GM12878 (cell line): ENCODE results near the gene NEDD8. TPM values are rescaled to one million over a fixed set of nuclear protein-coding genes. Genes with fewer than 3 reads are reported as not detected.

Experiments used
- ATAC-seq: fragments of 200-7000 bp; cut with Tn5 transposase; 3 replicates; pipeline ENCODE4 v1.9.1; 2020; ENCODE audit warnings: mild to moderate bottlenecking, moderate library complexity
- BruUV-seq: library from RNA; stranded (reverse); fragments of 400-500 nt; replicated peaks from 2 replicates; lab custom pipeline; 2021; lab: Mats Ljungman, UMichigan
- CTCF ChIA-PET: fragments of 300-600 bp; sonication (Branson Sonifier 250); formaldehyde crosslinking; extraction: SDS; loops from one replicate; lab custom pipeline; 2021; ENCODE audit warnings: inconsistent platforms; lab: Yijun Ruan, JAX
- POLR2A ChIA-PET: fragments of 350-600 bp; formaldehyde crosslinking; extraction: SDS; loops from one replicate; lab custom pipeline; 2021; ENCODE audit warnings: inconsistent platforms; lab: Charles Lee
- RAD21 ChIA-PET: fragments of 300-600 bp; sonication (Branson Sonifier 250); formaldehyde crosslinking; loops from one replicate; lab custom pipeline; 2023; ENCODE audit warnings: antibody characterized with exemption; ENCODE audit not compliant: unreplicated experiment; lab: Charles Lee
- SMC1A ChIA-PET: fragments of 300-600 bp; sonication (Branson Sonifier 250); formaldehyde crosslinking; loops from one replicate; lab custom pipeline; 2023; ENCODE audit not compliant: unreplicated experiment, uncharacterized antibody; lab: Charles Lee
- DNase-seq: peaks from one replicate; pipeline ENCODE4 v3.0.0-alpha.2; 2011; ENCODE audit warnings: low read depth, low spot score
- FAIRE-seq: peaks from 3 replicates; lab custom pipeline; 2011; peaks lifted over from hg19 to GRCh38; lab: Jason Lieb, UNC
- H2AFZ ChIP-seq: 2 replicates; pipeline ENCODE4 v1.6.0; 2011; ENCODE audit warnings: low read depth, low read length, control low read depth; ENCODE audit not compliant: control insufficient read depth
- H3K27ac ChIP-seq: 2 replicates; pipeline ENCODE4 v1.5.1; 2011; ENCODE audit warnings: control low read depth; ENCODE audit not compliant: control insufficient read depth, insufficient read depth
- H3K27me3 ChIP-seq, 2 experiments: replicated peaks in 1 of 2; 2 replicates each; pipeline versions ENCODE4 v1.6.0 to v1.6.1; 2011; ENCODE audit warnings: low read length in 1 of 2; ENCODE audit not compliant: control insufficient read depth in 2 of 2, insufficient read depth in 2 of 2
- H3K36me3 ChIP-seq, 2 experiments: 2 replicates each; pipeline ENCODE4 v1.5.1; 2011; ENCODE audit warnings: low read length in 1 of 2; ENCODE audit not compliant: control insufficient read depth in 2 of 2, insufficient read depth in 2 of 2
- H3K4me1 ChIP-seq: 2 replicates; pipeline ENCODE4 v1.6.1; 2011; ENCODE audit warnings: mild to moderate bottlenecking, low read length, moderate library complexity, mixed read lengths; ENCODE audit not compliant: control insufficient read depth, insufficient read depth
- H3K4me2 ChIP-seq: 2 replicates; pipeline ENCODE4 v1.6.0; 2011; ENCODE audit warnings: control low read depth; ENCODE audit not compliant: control insufficient read depth, insufficient read depth
- H3K4me3 ChIP-seq: fragments of 200-600 bp; sonication (generic); 2 replicates; pipeline ENCODE4 v1.5.1; 2016
- H3K79me2 ChIP-seq: 2 replicates; pipeline ENCODE4 v1.6.0; 2011; ENCODE audit warnings: low read length; ENCODE audit not compliant: control insufficient read depth, insufficient read depth
- H3K9ac ChIP-seq: 2 replicates; pipeline ENCODE4 v1.8.0; 2011; ENCODE audit warnings: low read length, control low read depth, mixed read lengths; ENCODE audit not compliant: control insufficient read depth, insufficient read depth
- H3K9me3 ChIP-seq: replicated peaks from 3 replicates; pipeline ENCODE4 v1.5.1; 2011; ENCODE audit warnings: mild to moderate bottlenecking, low read length; ENCODE audit not compliant: control insufficient read depth, insufficient read depth
- H4K20me1 ChIP-seq: 2 replicates; pipeline ENCODE4 v1.6.0; 2011; ENCODE audit not compliant: control insufficient read depth, insufficient read depth
- ELK1 ChIP-seq: IDR thresholded peaks from 2 replicates; pipeline ENCODE4 v1.6.1; 2012; ENCODE audit warnings: low read depth, low read length, improper control_type of control experiment
- EP300 ChIP-seq, 2 experiments: fragments of 150-350 bp in 1 of 2; IDR thresholded peaks; 2 replicates each; pipeline ENCODE4 v1.6.1; 2011 to 2012; ENCODE audit warnings: low read depth in 2 of 2, low read length in 2 of 2, borderline replicate concordance in 1 of 2, improper control_type of control experiment in 1 of 2, inconsistent platforms in 1 of 2; ENCODE audit not compliant: control insufficient read depth in 1 of 2
- HDGF ChIP-seq: fragments of 450-650 bp; IDR thresholded peaks from 2 replicates; pipeline ENCODE4 v1.6.1; 2016; ENCODE audit warnings: antibody characterized with exemption
- MEF2A ChIP-seq: IDR thresholded peaks from 2 replicates; pipeline ENCODE4 v1.6.1; 2011; ENCODE audit warnings: low read depth, mild to moderate bottlenecking, low read length, moderate library complexity; ENCODE audit not compliant: insufficient read depth
- NFXL1 ChIP-seq: fragments of 450-650 bp; IDR thresholded peaks from 2 replicates; pipeline ENCODE4 v1.6.1; 2017; ENCODE audit warnings: antibody characterized with exemption, mild to moderate bottlenecking, borderline replicate concordance
- NFYB ChIP-seq: IDR thresholded peaks from 2 replicates; pipeline ENCODE4 v1.6.1; 2011; ENCODE audit warnings: low read depth, mild to moderate bottlenecking, low read length, improper control_type of control experiment, moderate library complexity; ENCODE audit not compliant: insufficient read depth
- REST ChIP-seq: IDR thresholded peaks from 2 replicates; pipeline ENCODE4 v1.6.1; 2012; ENCODE audit warnings: mild to moderate bottlenecking, low read depth, low read length
- SREBF2 ChIP-seq: IDR thresholded peaks from 2 replicates; pipeline ENCODE4 v1.6.1; 2012; ENCODE audit warnings: mild to moderate bottlenecking, low read length
- STAT1 ChIP-seq: fragments of 450-650 bp; conservative IDR thresholded peaks from 2 replicates; pipeline ENCODE4 v1.6.1; 2014; ENCODE audit warnings: antibody characterized with exemption, mild to moderate bottlenecking
- TCF7 ChIP-seq: IDR thresholded peaks from 2 replicates; pipeline ENCODE4 v1.6.1; 2014; ENCODE audit warnings: antibody characterized with exemption, borderline replicate concordance
- WGBS: methylation state at CpG from one replicate; pipeline ENCODE4 v1.1.6; 2016; ENCODE audit warnings: low lambda C conversion rate; ENCODE audit not compliant: insufficient replicate concordance, insufficient coverage; ENCODE audit errors: missing lambda C conversion rate; 5-methylcytosine and 5-hydroxymethylcytosine counted together
- in situ Hi-C: fragments of 300-500 bp; cut with MboI; formaldehyde crosslinking; loops from 9 replicates; pipeline ENCODE4 v1.14.3; 2018; ENCODE audit warnings: mixed read lengths
- intact Hi-C: fragments of 100-400 bp; cut with micrococcal nuclease; formaldehyde crosslinking; loops from one replicate; pipeline ENCODE4 v1.14.2; 2022; ENCODE audit not compliant: unreplicated experiment
- polyA plus RNA-seq, 11 experiments: library from polyadenylated mRNA; depleted of rRNA in 4 of 11; unstranded in 6 of 11; stranded (reverse) in 5 of 11; fragments of >200 nt; fragmentation: Nextera tagmentation in 4 of 11; fragmentation: Illumina TruSeq in 1 of 11; extraction: Ambion mirVana in 4 of 11; extraction: Trizol in 1 of 11; gene quantifications; 1 replicate in 1 of 11; 2 replicates in 10 of 11; pipeline versions ENCODE4 v1.2.1 to v1.2.3, GENCODE V29; 2011 to 2016; ENCODE audit warnings: inconsistent platforms in 2 of 11, missing spikeins in 2 of 11, low read depth in 1 of 11
- total RNA-seq, 4 experiments: library from RNA; depleted of rRNA in 3 of 4; stranded (reverse); fragments of >200 nt in 3 of 4; fragmentation: Illumina TruSeq in 1 of 4; extraction: Trizol in 1 of 4; gene quantifications; 2 replicates each; pipeline versions ENCODE4 v1.2.1 to v1.2.3, GENCODE V29; 2013 to 2021
- TF ChIP-seq, protein P1 (sequence below): IDR thresholded peaks from 2 replicates; pipeline ENCODE4 v1.6.1; 2011; ENCODE audit warnings: low read depth, low read length, improper control_type of control experiment, borderline replicate concordance

Gene NEDD8
- total and polyA plus RNA-seq, 10 of the 15 experiments (the other 5 are each of a cell fraction or from before 2014, with no cell fraction given): 164 to 991 (median 300) TPM

- Histone ChIP-seq H2AFZ (peak within 1 kb of the TSS; percentile 98), H3K79me2 (peaks cover 21% of the 10 kb centered on the region), H3K27ac (peak within 1 kb of the TSS; percentile 82), H3K9ac (peak within 1 kb of the TSS; percentile 85), H3K4me3 (peak within 1 kb of the TSS; percentile 86), H3K4me2 (peak within 1 kb of the TSS; percentile 75), H3K4me1 (peaks cover 15% of the 10 kb centered on the region), H3K36me3 (peaks cover 2 to 15% of the 10 kb centered on the region in 2 experiments; a peak in 3 of 4 replicates), H3K9me3 (no peaks in the 10 kb centered on the region), H3K27me3 (no peaks in the 10 kb centered on the region), H4K20me1 (no peaks in the 10 kb centered on the region)
- ChIA-PET RAD21 (interaction anchor here (0.7 to 3.6 kb wide), 17 partner anchors 12 to 151 kb away, joined by 3 to 23 read pairs (median 4); partner anchors contain the start of genes CIDEB, DHRS1, EMC9 and IPO4), SMC1A (interaction anchor here (0.7 to 2.6 kb wide), 9 partner anchors 20 to 135 kb away, joined by 3 to 17 read pairs (median 5); partner anchors contain the start of genes CIDEB, DHRS1, IRF9 and NOP9), CTCF (interaction anchor here (0.6 to 6.3 kb wide), 30 partner anchors 9 to 107 kb away, joined by 3 to 54 read pairs (median 4); partner anchors contain the start of genes CIDEB, DCAF11, DHRS1 and GMPR2), POLR2A (interaction anchor here (0.5 to 3.6 kb wide), 14 partner anchors 13 to 84 kb away, joined by 3 to 18 read pairs (median 6); partner anchors contain the start of genes DHRS1, IRF9, NOP9 and PSME1)
- FAIRE-seq (peak; percentile 38), ATAC-seq (peak; percentile 83), DNase-seq (peak; percentile 79)
- WGBS: under 1% methylated on average over 40 of the region's 40 CpGs
- BruUV-seq: no TSS peak
- in situ Hi-C loops: no loop called here
- intact Hi-C loops: loop anchor here (1.0 to 10.0 kb wide), 4 partner anchors 27 to 201 kb away; partner anchors contain the start of genes RABGGTA and TINF2
- no peak for TF ChIP-seq HDGF
- TF ChIP-seq, protein P1, sequence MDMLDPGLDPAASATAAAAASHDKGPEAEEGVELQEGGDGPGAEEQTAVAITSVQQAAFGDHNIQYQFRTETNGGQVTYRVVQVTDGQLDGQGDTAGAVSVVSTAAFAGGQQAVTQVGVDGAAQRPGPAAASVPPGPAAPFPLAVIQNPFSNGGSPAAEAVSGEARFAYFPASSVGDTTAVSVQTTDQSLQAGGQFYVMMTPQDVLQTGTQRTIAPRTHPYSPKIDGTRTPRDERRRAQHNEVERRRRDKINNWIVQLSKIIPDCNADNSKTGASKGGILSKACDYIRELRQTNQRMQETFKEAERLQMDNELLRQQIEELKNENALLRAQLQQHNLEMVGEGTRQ: no peak
- no peak for TF ChIP-seq NFYB
- no peak for TF ChIP-seq NFXL1
- TF ChIP-seq ELK1: 0 out of 2 replicates have a peak, but pooled peaks have one; percentile 53
- TF ChIP-seq MEF2A: peak; percentile 27; the same call in 1 of the 2 replicates
- TF ChIP-seq EP300 (IDR thresholded peaks at IDR 0.05; ENCODE audit: borderline replicate concordance in 1 of 2, control insufficient read depth in 1 of 2, low read depth in 2 of 2, low read length in 2 of 2): 0 out of 4 replicates have a peak, but pooled peaks have one; percentile 8 to 31
- TF ChIP-seq SREBF2: no peak
- no peak for TF ChIP-seq REST
- 0 out of 2 replicates have a peak, but pooled peaks have one; percentile 63 for TF ChIP-seq STAT1
- no peak; the same call in 1 of the 2 replicates for TF ChIP-seq TCF7
Observed at GRCh38 chr14:24215495-24216344, 16.4 kb downstream of the NEDD8 start, which contains the start of gene MDP1. TSS of gene MDP1 (minus strand) at chr14:24216066. CDS start at chr14:24215955, 111 bp downstream.
